Fibroblast of villous mesenchyme (primary cell): ENCODE data around the gene SARDH. TPM values are rescaled to one million over a fixed set of nuclear protein-coding genes. Genes with fewer than 3 reads are reported as not detected.

Source experiments
- DNase-seq: peaks from one replicate; pipeline ENCODE4 v3.0.0-alpha.2; 2010; ENCODE audit warnings: low read depth
- H3K4me3 ChIP-seq: 2 replicates; pipeline ENCODE4 v1.5.1; 2011; ENCODE audit warnings: low read depth, mild to moderate bottlenecking, low read length
- CTCF ChIP-seq: IDR thresholded peaks from 2 replicates; pipeline ENCODE4 v1.5.1; 2012; ENCODE audit warnings: low read depth, mild to moderate bottlenecking, low read length; ENCODE audit not compliant: insufficient read depth
- total RNA-seq: library from RNA; depleted of rRNA; stranded (reverse); fragments of >200 nt; gene quantifications from 2 replicates; pipeline ENCODE4 v1.2.3, GENCODE V29; 2012

SARDH gene
- total RNA-seq, 1 donor: 6.0 TPM

DNA sequence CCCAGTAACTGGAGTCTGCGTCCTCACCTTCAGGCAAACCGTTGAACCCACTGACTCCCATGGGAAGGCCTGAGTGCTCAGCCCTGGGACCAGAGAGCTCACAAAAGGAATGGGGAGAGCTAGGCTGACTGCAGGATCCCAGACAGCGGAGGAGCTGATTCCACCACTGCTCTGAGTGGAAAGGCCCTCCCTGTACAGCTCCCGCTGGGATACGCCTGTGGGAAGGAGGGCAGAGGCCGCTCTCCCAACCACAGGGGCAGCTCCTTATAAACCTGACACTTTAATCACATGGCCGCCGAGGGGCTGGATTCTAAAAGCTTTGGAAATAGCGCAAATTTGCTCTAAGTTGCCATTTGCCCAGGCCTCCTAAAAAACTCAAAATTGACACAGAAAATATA is 64.9 kb downstream of the SARDH start:
- DNase-seq: peak; percentile 55
- no peak for TF ChIP-seq CTCF
- no peak overlapping the region for H3K4me3 ChIP-seq

- H3K4me3 ChIP-seq: no peak overlapping the region
Observed at GRCh38 chr9:133672503-133673257, 65.5 kb downstream of the SARDH start.

GRCh38 chr9:133671371-133671770 is 66.8 kb downstream of the SARDH start:
- H3K4me3 ChIP-seq: no peak overlapping the region
- TF ChIP-seq CTCF: no peak
- DNase-seq: no peak

More at GRCh38 chr9:133672503-133673257, 65.5 kb downstream of the SARDH start:
- DNase-seq: no peak
- no peak for TF ChIP-seq CTCF

- no peak overlapping the region for H3K4me3 ChIP-seq
- DNase-seq: no peak
- TF ChIP-seq CTCF: no peak
Observed at GRCh38 chr9:133670466-133670865, 67.7 kb downstream of the SARDH start.

GRCh38 chr9:133669182-133669801 is 68.9 kb downstream of the SARDH start:
- no peak for DNase-seq
- no peak overlapping the region for H3K4me3 ChIP-seq
- no peak for TF ChIP-seq CTCF

GRCh38 chr9:133667759-133668450 is 70.2 kb downstream of the SARDH start:
- no peak for DNase-seq
- H3K4me3 ChIP-seq: no peak overlapping the region
- TF ChIP-seq CTCF: no peak
